ENCODE data around the gene GPR183.

Gene GPR183

DNA sequence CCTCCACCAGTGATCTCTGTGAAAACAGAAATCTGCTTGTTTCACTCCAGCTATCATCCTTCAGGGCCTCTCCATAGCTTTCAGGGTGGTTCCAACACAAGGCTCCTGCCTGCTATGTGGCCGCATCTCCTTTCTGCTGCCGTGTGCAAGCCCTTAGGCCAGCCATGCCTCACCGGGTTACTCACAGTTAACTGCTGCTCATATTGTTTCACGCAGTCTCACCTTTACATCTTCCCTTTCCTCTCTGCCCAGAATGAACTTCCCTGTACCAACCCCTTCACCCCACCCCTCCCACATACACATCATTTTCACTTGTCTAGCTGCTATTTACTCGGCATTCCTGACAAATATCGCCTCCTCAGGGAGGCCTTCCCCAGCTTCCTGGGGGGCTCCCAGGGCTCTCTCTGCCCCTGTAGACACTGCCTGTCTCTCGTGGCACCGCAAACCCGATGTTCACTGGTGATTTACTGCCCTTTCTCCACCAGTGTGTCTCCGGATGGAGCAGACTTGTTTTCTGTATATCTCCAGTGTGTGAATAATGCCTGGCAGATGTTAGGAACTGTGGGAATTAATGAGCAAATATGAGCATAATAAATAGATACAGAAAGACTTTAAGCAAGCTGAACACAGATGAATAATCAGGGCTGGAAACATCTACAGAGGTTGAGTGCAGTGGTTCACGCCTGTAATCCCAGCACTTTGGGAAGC is 39.3 kb upstream of the GPR183 start:
- Mint-ChIP-seq H3K4me1 (ENCODE audit: low read depth) (peaks cover 29% of the 10 kb centered on the region), H3K27ac (peak overlapping the region; percentile 35), H3K9me3 (no peaks in the 10 kb centered on the region), H3K4me3 (no peak overlapping the region), H3K36me3 (ENCODE audit: low read depth) (peaks cover 71% of the 10 kb centered on the region), H3K27me3 (ENCODE audit: low read depth) (no peaks in the 10 kb centered on the region)
- no peak for DNase-seq (ENCODE audit: low spot score)

DNA sequence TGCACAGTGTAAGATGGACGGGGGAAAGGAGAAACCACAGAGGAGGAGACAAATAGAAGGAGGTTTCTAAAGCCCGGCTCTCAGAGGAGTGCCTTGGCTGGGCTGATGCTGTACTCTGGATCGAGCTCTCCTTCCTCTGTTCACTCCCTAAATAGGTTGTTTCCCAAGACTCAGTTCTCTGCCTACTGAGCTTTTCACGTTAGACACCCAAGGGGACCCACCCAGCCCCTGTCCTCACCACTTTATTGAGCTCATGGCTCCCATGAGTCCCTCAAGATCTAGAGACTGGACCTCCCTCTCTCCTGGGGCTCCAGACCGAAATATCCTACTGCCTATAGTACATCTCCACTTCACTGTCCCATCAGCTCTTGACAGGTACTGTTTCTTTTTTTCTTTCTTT is 38.1 kb upstream of the GPR183 start:
- DNase-seq (ENCODE audit: low spot score), result no peak
- Mint-ChIP-seq H3K27ac (no peak overlapping the region), H3K9me3 (no peaks in the 10 kb centered on the region), H3K27me3 (ENCODE audit: low read depth) (no peaks in the 10 kb centered on the region), H3K4me3 (no peak overlapping the region), H3K36me3 (ENCODE audit: low read depth) (peaks cover 76% of the 10 kb centered on the region), H3K4me1 (ENCODE audit: low read depth) (peaks cover 32% of the 10 kb centered on the region)

DNA sequence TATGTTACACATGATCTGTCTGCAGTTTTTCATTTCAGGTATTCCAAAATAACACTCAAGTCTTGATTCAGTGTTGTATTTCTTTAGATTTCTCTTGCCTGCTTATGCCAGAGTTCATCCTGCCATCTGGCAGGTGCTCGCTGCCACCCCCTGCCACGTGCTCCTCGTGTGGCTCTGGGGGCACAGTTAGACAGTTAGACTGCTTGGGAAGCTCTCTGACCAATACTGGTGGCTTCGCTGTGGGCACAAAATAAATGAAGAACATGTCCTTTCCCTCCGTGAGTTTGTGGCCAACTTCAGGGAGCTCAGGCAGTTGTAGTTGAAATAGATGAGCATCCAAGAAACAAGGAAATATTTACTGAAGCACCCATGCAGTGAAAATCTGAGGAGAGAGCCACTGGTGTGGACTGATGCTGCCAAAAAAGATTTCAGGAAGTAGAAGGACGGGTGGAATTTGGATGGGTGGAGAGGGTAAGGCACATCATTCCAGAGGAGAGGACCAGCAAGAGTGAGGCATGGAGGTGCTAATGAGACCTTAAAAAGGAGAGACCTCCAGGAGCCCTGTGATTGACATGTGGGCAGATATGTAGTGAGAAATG is 37.5 kb upstream of the GPR183 start:
- DNase-seq (ENCODE audit: low spot score), result no peak
- peaks cover 38% of the 10 kb centered on the region for H3K4me1 Mint-ChIP-seq (ENCODE audit: low read depth)
- H3K4me3 Mint-ChIP-seq, result no peak overlapping the region
- no peak overlapping the region for H3K27ac Mint-ChIP-seq
- H3K27me3 Mint-ChIP-seq (ENCODE audit: low read depth), result no peaks in the 10 kb centered on the region
- H3K36me3 Mint-ChIP-seq (ENCODE audit: low read depth), result peaks cover 78% of the 10 kb centered on the region
- H3K9me3 Mint-ChIP-seq, result no peaks in the 10 kb centered on the region

DNA sequence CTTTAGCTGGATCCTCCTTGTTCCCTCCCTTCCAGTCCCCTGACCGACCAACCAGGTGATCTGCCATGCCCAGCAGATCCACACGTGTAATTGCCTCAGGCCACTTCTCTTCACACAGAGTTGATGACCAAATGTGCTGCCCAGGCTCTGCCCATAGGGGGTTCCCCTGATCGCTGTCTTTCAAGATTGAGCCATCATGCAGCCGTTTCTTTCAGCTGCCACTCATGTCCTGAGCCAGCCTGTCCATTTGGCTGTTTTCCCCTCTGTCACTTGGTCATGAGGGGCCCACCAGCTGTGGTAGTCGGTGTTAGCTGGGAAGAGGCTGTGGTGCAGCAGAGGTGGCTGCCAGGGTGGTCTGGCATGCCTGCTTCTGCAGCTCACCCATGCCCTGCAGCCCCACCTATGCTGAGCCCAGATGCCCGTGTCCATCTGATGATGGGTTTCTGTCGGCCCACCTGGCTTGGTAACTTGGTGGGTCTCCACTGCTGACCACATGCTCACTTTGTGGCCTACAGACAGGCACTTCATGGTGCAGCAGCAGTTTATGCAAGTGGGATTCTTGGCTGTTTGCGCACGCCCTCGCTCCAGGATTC is 35.6 kb upstream of the GPR183 start:
- H3K4me1 Mint-ChIP-seq (ENCODE audit: low read depth), result peaks cover 42% of the 10 kb centered on the region
- H3K27me3 Mint-ChIP-seq (ENCODE audit: low read depth), result no peaks in the 10 kb centered on the region
- peaks cover 73% of the 10 kb centered on the region for H3K36me3 Mint-ChIP-seq (ENCODE audit: low read depth)
- no peak for DNase-seq (ENCODE audit: low spot score)
- no peak overlapping the region for H3K4me3 Mint-ChIP-seq
- no peaks in the 10 kb centered on the region for H3K9me3 Mint-ChIP-seq
- H3K27ac Mint-ChIP-seq, result no peak overlapping the region

DNA sequence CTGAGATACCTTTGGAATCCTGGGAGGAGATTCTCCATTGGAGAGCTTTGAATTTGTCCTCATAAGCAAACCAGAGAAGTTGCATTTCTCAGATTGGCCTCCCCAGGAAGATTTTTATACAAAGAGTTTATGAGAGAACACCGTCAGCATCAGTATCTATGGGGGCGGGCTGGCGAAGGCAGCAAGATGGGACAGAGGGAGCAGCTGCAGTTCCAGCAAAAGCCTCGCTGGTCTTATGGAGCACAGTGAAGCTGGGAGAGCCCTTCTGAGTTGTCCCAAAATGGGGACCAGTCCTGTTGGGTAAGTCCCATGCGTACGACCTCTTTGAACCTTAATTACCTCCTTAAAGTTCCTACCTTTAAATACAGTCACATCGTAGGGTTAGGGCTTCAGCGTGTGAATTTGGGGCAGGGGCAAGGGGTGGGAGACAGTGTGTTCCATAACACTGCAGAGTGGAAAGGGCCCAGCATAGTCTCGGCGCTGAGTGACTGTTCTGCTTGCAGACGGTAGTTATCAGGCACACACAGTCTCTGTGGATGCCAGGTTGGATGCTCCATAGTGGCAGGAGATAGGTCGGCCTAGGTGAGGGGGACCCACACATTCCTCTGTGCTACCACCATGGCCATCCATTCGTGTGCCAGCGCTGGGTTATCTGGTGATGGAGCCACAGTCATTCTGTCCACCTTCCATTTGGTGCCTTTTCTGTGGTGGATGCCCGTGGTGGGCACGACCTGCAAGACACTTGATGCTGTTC is 34.9 kb upstream of the GPR183 start:
- H3K4me3 Mint-ChIP-seq, result no peak overlapping the region
- peaks cover 41% of the 10 kb centered on the region for H3K4me1 Mint-ChIP-seq (ENCODE audit: low read depth)
- no peaks in the 10 kb centered on the region for H3K27me3 Mint-ChIP-seq (ENCODE audit: low read depth)
- H3K27ac Mint-ChIP-seq, result no peak overlapping the region
- H3K9me3 Mint-ChIP-seq, result no peaks in the 10 kb centered on the region
- DNase-seq (ENCODE audit: low spot score), result no peak
- H3K36me3 Mint-ChIP-seq (ENCODE audit: low read depth), result peaks cover 70% of the 10 kb centered on the region

DNA sequence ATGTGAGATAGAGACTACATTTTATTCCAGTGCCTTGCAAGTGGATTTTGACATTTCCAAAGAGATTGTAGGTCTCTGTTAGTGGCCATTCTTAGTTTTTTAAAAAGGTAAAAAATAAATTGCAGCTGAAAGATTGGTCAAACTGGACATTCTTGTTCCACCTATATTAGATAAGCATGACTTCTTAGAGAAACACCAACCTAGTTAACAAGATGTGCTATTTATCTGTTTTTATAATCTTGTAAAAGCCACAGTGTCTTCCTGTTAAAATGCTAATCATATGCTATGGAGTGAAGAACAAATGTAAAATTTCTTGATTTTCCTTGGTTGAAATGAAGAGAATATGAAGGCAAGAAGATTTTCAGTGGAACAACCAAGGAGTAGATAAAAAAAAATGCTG is 33.4 kb upstream of the GPR183 start:
- H3K27me3 Mint-ChIP-seq (ENCODE audit: low read depth), result no peaks in the 10 kb centered on the region
- peaks cover 64% of the 10 kb centered on the region for H3K36me3 Mint-ChIP-seq (ENCODE audit: low read depth)
- H3K27ac Mint-ChIP-seq, result peak overlapping the region; percentile 50
- peaks cover 47% of the 10 kb centered on the region for H3K4me1 Mint-ChIP-seq (ENCODE audit: low read depth)
- no peak for DNase-seq (ENCODE audit: low spot score)
- peak overlapping the region; percentile 66 for H3K4me3 Mint-ChIP-seq
- H3K9me3 Mint-ChIP-seq, result no peaks in the 10 kb centered on the region

DNA sequence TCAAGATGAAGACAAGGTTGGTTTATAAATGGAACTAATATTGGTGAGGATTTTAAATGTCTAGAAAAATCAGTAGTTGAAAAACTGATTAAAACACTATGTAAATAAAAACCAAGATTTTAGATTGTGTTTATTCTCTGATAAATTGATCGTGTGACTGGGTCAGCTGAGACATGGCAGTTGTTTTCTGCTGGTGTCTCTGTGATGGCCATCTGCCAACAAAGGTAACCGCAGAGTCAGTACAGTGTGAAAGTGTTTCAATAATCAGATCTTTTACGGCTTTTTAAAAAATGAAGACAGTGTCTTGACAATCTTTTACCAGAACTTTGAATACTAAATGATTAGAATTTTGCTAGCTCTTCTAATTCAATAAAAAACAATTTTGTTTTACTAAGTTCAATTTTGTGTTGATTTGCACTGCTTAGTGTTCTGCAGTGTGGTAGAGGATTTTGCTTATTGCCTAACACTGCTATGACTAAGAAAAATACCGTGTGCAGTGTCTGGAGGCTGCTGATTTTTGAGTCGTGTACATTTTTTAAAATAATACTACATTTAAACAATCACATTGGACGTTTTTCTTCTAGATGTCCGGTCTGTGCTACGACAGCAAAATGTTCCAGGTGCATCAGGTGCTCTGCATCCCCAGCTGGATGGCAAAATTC is 32.7 kb upstream of the GPR183 start:
- Mint-ChIP-seq H3K4me1 (ENCODE audit: low read depth) (peaks cover 51% of the 10 kb centered on the region), H3K4me3 (peak overlapping the region; percentile 66), H3K36me3 (ENCODE audit: low read depth) (peaks cover 64% of the 10 kb centered on the region), H3K27ac (peak overlapping the region; percentile 45), H3K27me3 (ENCODE audit: low read depth) (no peaks in the 10 kb centered on the region), H3K9me3 (no peaks in the 10 kb centered on the region)
- no peak for DNase-seq (ENCODE audit: low spot score)

DNA sequence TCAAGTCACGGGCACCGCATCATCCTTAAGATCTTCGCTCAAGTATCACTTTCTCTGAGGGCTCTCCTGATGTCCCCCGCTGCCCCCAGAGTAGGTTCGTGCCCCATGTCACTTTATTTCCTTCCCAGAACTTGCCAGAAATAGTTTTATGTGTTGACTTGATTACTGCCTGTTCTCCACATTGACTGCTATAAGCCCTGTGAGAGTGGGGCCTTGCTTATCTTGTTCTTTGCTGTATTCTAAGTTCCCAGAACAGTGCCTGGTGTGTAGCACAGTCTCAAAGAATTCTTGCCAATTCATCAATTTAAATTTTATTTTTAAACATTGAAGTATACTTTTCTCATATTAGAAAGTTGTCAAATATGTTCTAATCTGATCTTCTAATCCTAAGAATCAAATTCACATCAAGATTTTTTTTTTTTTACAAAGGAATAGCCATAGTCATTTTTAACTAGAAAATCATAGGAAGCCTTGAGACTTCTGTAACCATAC is 32.1 kb upstream of the GPR183 start:
- Mint-ChIP-seq H3K4me3 (no peak overlapping the region), H3K9me3 (no peaks in the 10 kb centered on the region), H3K27me3 (ENCODE audit: low read depth) (no peaks in the 10 kb centered on the region), H3K36me3 (ENCODE audit: low read depth) (peaks cover 64% of the 10 kb centered on the region), H3K4me1 (ENCODE audit: low read depth) (peaks cover 52% of the 10 kb centered on the region), H3K27ac (no peak overlapping the region)
- no peak for DNase-seq (ENCODE audit: low spot score)

DNA sequence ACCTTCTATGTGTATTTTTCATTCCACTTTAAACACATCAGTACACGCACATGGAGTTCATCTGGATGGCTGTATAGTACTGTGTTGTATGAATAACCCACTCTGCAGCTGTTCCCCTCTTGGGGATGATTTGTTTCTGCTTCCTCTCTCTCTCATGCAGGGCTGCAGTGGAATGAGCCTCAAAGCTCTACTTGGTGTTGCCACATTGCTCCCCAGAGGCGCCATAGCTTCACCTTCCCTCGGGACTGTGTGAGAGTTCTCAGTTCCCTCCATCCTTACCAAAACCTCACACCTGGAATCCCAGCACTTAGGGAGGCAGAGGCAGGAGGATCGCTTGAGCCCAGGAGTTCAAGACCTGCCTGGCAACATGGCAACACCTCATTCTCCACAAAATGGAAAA is 28.4 kb upstream of the GPR183 start:
- H3K27ac Mint-ChIP-seq, result no peak overlapping the region
- H3K27me3 Mint-ChIP-seq (ENCODE audit: low read depth), result no peaks in the 10 kb centered on the region
- peaks cover 57% of the 10 kb centered on the region for H3K4me1 Mint-ChIP-seq (ENCODE audit: low read depth)
- DNase-seq (ENCODE audit: low spot score), result no peak
- H3K9me3 Mint-ChIP-seq, result no peaks in the 10 kb centered on the region
- H3K36me3 Mint-ChIP-seq (ENCODE audit: low read depth), result peaks cover 52% of the 10 kb centered on the region
- no peak overlapping the region for H3K4me3 Mint-ChIP-seq

DNA sequence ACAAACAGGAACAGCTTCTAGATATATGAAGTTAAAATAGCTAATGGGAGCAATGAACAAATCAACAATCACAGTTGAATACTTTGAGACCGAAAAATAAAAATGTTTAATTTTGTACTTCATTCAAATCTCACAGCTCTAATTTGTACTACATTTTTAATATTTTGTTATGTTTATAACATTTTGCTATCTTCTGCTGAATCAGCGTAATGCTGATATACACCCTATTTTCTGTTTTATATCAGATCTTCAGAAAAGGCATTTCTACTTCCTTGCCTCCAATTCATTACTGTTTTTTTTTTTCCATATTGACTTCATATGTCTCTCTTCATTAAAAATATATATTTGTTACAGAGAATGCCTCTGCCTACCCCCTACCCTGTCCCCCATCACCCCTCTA is 27.9 kb upstream of the GPR183 start:
- Mint-ChIP-seq H3K36me3 (ENCODE audit: low read depth) (peaks cover 51% of the 10 kb centered on the region), H3K9me3 (no peaks in the 10 kb centered on the region), H3K27ac (no peak overlapping the region), H3K4me3 (no peak overlapping the region), H3K27me3 (ENCODE audit: low read depth) (no peaks in the 10 kb centered on the region), H3K4me1 (ENCODE audit: low read depth) (peaks cover 52% of the 10 kb centered on the region)
- no peak for DNase-seq (ENCODE audit: low spot score)

DNA sequence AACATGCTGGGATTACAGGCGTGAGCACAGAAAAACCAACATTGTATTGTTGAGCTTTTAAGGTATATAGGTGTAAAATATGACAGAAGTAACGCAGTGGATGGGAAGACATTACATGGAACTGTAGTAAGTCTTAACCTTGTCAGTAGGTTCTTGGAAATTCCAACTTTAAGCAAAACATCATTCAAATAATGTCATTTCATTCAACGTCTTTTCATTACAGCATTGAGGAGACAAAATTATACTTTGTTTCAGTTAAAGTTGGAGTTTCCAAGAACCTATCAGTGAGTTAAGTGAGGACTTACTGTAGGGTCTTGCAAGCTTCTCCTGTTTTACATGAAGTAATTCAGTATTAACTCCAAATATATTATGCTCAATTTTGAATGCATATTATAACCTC is 27.0 kb upstream of the GPR183 start:
- Mint-ChIP-seq H3K4me3 (no peak overlapping the region), H3K27ac (no peak overlapping the region), H3K27me3 (ENCODE audit: low read depth) (no peaks in the 10 kb centered on the region), H3K4me1 (ENCODE audit: low read depth) (peaks cover 47% of the 10 kb centered on the region), H3K9me3 (no peaks in the 10 kb centered on the region), H3K36me3 (ENCODE audit: low read depth) (peaks cover 57% of the 10 kb centered on the region)
- no peak for DNase-seq (ENCODE audit: low spot score)

DNA sequence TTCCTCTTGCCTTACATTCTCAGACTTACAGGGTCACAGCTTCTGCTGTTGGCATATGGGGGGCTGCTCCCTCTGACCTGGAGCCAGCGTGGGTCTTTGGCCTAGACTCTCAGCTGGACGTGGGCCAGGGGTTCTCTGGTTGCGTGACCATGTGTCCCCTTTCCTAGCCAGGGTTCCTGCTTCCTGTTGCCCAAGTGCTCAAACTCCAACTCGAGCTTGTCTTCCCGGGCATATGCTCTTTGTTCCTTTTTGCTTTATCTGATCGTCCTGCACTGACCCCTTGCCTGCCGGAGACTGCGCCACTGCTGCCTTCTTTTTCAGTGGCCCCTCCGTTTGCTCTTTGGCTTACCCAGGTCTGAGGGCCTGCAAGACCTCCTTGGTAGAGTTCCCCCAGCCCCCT is 25.3 kb upstream of the GPR183 start:
- no peak for DNase-seq (ENCODE audit: low spot score)
- Mint-ChIP-seq H3K27me3 (ENCODE audit: low read depth) (no peaks in the 10 kb centered on the region), H3K9me3 (no peaks in the 10 kb centered on the region), H3K4me1 (ENCODE audit: low read depth) (peaks cover 35% of the 10 kb centered on the region), H3K4me3 (no peak overlapping the region), H3K27ac (peak overlapping the region; percentile 38), H3K36me3 (ENCODE audit: low read depth) (peaks cover 54% of the 10 kb centered on the region)

DNA sequence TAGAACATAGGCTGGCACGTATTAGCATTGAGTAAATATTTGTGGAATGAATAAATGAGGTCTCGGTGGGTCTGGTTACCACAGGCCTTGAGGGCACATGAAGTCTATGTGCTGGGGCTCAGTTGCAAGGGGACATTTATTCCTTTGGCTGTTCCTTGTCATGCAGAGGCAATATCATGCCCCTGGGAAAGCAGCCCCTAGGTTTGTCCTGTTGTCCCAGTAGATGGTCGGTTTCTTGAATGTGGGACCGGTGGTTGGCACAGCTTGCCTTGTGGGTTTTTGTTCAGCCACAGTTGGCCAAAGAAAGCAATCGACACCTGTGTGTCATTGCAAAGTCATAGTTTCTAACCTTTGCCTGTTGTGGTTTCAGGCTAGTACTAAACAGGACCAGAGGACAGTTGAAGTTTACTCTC is 24.7 kb upstream of the GPR183 start:
- DNase-seq (ENCODE audit: low spot score), result peak; percentile 43
- Mint-ChIP-seq H3K4me3 (no peak overlapping the region), H3K27ac (no peak overlapping the region), H3K4me1 (ENCODE audit: low read depth) (peaks cover 38% of the 10 kb centered on the region), H3K27me3 (ENCODE audit: low read depth) (no peaks in the 10 kb centered on the region), H3K36me3 (ENCODE audit: low read depth) (peaks cover 59% of the 10 kb centered on the region), H3K9me3 (no peaks in the 10 kb centered on the region)

Measured in T-helper 2 cell treated with Interferon-gamma antibody and Interleukin-4, amounts not matched to agents 5 μg/mL and 100 μg/mL, for 36 hours (primary cell).